Activated T-cell treated with anti-CD3 and anti-CD28 coated beads for 48 hours (primary cell): ENCODE data around the gene BLACAT1.
A peak's percentile ranks its signal among the peaks of the same experiment; 100 is the strongest.

Experiments
- DNase-seq: peaks from one replicate; pipeline ENCODE4 v3.0.0-alpha.2; 2020; ENCODE audit warnings: low read depth

Gene BLACAT1

GRCh38 chr1:205455581-205456382, at the start of gene BLACAT1:
Gene BLACAT1 (minus strand): TSS chr1:205456045.
- DNase-seq = no peak

- DNase-seq = no peak
These were observed 49.4 kb upstream of the BLACAT1 start for GRCh38 chr1:205505076-205505729.

GRCh38 chr1:205504311-205505075, 48.6 kb upstream of the BLACAT1 start, which contains the start of gene CDK18:
Gene CDK18 (plus strand): TSS chr1:205504669. CDS start chr1:205523168, 18,499 bp downstream.
- DNase-seq = no peak

- no peak for DNase-seq
These were observed 47.1 kb upstream of the BLACAT1 start for GRCh38 chr1:205502992-205503391.

GRCh38 chr1:205502111-205502810, 46.4 kb upstream of the BLACAT1 start:
- DNase-seq = no peak

GRCh38 chr1:205500240-205501233, 44.7 kb upstream of the BLACAT1 start:
- no peak for DNase-seq

- no peak for DNase-seq
These were observed 43.9 kb upstream of the BLACAT1 start for GRCh38 chr1:205499789-205500188.

- DNase-seq = no peak
These were observed 41.5 kb upstream of the BLACAT1 start for GRCh38 chr1:205497351-205497750.

GRCh38 chr1:205496661-205497060, 40.8 kb upstream of the BLACAT1 start:
- no peak for DNase-seq

- no peak for DNase-seq
These were observed 39.5 kb upstream of the BLACAT1 start for GRCh38 chr1:205495237-205495823.

GRCh38 chr1:205494115-205494514, 38.3 kb upstream of the BLACAT1 start:
- no peak for DNase-seq

- no peak for DNase-seq
These were observed 37.6 kb upstream of the BLACAT1 start for GRCh38 chr1:205493241-205494085.

GRCh38 chr1:205492774-205493173, 36.9 kb upstream of the BLACAT1 start:
- DNase-seq = no peak

- no peak for DNase-seq
These were observed 36.4 kb upstream of the BLACAT1 start for GRCh38 chr1:205492201-205492667.

GRCh38 chr1:205491794-205492193, 35.9 kb upstream of the BLACAT1 start:
- no peak for DNase-seq

GRCh38 chr1:205488074-205488723, 32.4 kb upstream of the BLACAT1 start:
- peak; percentile 35 for DNase-seq

- no peak for DNase-seq
These were observed 30.4 kb upstream of the BLACAT1 start for GRCh38 chr1:205486258-205486657.
